Superior temporal gyrus (tissue), 1 donor: ENCODE results near the gene CNTD1.
"Not testable (repeated sequence)": the region's sequence is repeated elsewhere in the genome, so short reads cannot be mapped to it uniquely, and the experiment has no call there.

Source experiments
- DNase-seq: peaks from one replicate; pipeline ENCODE4 v3.0.0-alpha.2; 2016; ENCODE audit errors: extremely low spot score

CNTD1 gene, protein sequence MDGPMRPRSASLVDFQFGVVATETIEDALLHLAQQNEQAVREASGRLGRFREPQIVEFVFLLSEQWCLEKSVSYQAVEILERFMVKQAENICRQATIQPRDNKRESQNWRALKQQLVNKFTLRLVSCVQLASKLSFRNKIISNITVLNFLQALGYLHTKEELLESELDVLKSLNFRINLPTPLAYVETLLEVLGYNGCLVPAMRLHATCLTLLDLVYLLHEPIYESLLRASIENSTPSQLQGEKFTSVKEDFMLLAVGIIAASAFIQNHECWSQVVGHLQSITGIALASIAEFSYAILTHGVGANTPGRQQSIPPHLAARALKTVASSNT

GRCh38 chr17:42798383-42799380 is at the start of gene CNTD1, which contains the start of gene COA3:
TSS of gene CNTD1 (plus strand) at chr17:42798861. CDS start at chr17:42799068, 207 bp downstream.
TSS of gene COA3 (minus strand) at chr17:42798704. CDS start at chr17:42798681, 23 bp downstream.
- peak; percentile 86 for DNase-seq

GRCh38 chr17:42748908-42749798 is 49.5 kb upstream of the CNTD1 start:
- DNase-seq = peak; percentile 18

DNA sequence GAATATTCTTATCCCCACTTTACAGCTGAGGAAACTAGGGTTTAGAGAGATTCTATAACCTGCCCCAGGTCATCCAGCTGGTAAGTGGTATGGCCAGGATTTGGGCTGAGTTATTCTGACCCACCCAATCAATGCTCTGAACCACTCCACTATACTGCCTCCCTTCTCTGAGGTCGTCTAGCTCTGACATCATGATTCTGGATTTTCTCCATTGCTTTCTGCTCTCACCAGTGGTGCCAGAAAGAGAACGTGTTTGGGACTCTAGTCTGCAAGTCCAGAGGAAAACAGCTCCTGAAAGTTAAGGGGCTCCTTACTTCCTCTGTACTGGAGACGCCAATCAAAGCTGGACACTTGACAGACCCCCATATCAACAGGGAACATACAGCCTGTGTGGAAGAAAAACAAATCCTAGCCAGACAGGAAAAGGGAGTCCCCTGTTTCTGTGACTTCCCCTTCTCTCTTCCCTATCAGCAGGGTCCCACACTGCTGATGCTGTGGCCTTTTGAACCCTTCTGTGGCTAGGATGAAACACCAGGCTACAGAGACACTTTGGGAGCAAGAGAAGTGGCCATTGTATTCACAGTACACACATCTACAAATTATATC is 47.8 kb upstream of the CNTD1 start:
- DNase-seq = no peak

GRCh38 chr17:42751628-42752027 is 47.0 kb upstream of the CNTD1 start:
- DNase-seq = no peak

DNA sequence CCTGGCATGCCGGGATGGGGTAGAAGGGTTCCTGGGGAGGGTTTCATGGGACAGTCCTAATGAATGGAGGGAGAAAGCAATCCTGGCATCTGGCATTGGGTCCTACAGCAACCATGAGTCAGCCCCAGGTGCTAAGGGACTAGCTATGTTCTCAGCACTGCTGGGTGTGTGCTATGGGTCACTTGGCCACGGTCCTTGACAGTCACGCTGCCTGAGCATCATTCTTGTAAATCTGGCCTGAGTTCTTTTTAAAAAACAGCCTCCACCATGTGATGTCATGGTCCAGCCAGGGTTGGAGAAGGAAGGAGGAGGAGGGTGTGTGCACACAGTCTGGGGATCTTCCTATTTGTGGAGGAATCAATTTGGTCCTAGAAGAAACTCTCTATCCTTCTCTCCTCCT is 43.9 kb upstream of the CNTD1 start:
- no peak for DNase-seq

- no peak for DNase-seq
Measured at GRCh38 chr17:42759982-42760651, 38.5 kb upstream of the CNTD1 start.

DNA sequence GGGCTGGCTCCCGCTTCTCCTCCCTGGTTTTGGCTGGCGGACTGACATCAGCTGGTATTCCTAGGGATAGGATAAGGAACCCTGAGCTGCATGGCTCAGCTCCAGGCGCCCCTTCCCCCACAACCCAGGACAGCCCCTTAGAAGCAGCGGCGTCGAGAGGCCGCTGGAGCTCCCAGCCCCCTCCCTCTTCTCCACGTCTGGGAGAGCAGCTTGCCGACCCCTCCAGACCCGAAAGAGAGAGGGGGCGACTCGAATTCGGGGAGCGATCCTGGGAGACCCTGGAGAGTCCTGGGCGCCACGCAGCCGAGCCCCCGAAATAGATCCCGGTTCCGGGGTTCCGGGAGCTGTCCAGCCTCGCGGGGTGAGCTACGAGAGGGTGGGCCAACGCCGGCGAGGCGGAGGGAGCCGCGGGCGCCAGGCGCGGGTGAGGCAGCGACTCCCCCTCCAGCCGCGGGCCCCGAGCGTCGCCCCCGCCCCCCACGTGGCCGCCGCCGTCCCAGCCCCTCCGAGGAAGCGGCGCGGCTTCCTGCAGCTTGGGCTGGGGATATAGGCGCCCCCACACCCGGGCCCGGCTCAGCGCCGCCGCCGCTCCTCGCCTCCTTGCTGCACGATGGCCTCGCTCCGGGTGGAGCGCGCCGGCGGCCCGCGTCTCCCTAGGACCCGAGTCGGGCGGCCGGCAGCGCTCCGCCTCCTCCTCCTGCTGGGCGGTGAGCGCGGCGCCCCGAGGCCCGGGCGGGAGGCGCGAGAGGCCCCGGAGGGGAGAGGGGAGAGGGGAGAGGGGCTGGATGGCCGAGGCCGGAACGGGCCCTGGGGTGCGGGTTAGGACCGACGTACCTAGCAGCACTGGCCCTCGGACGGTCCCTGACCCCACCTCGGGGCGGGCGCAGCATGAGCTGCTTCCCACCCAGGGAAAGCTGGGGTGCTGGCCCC is 37.7 kb upstream of the CNTD1 start, which contains the start of gene RAMP2:
Gene RAMP2 (plus strand): TSS at position 576 of the 930 bp plus-strand sequence. CDS start 35 bp downstream, at position 611.
- DNase-seq = no peak

DNA sequence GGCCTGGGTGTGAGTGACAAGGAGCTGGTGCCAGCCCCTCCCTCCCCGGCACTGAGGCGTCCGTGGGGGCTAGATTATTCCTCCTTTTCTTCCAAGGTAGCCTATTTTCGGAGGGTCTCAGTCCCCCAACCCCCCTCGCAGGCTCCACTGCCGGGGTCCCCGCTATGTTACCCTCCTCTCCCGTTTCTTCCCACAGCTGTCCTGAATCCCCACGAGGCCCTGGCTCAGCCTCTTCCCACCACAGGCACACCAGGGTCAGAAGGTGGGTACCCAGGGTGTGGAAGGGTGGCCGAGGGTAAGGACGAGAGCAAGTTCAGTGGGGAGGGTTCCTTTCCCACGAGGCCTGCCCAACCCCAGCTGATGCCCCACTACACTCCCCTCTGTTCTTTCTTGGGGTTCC is 37.0 kb upstream of the CNTD1 start:
- DNase-seq = no peak

DNA sequence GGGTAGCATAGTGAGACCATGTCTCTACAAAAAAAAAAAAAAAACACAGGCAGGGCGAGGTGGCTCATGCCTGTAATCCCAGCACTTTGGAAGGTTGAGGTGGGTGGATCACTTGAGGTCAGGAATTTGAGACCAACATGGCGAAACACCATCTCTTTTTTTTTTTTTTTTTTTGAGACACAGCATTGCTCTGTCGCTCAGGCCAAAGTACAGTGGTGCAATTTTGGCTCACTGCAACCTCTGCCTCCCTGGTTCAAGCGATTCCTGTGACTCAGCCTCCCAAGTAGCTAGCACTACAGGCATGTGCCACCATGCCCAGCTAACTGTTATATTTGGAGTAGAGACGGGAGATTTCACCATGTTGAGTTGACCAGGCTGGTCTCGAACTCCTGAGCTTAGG is 32.5 kb upstream of the CNTD1 start:
- no peak for DNase-seq

- no peak for DNase-seq
Measured at GRCh38 chr17:42767512-42767911, 31.1 kb upstream of the CNTD1 start.

DNA sequence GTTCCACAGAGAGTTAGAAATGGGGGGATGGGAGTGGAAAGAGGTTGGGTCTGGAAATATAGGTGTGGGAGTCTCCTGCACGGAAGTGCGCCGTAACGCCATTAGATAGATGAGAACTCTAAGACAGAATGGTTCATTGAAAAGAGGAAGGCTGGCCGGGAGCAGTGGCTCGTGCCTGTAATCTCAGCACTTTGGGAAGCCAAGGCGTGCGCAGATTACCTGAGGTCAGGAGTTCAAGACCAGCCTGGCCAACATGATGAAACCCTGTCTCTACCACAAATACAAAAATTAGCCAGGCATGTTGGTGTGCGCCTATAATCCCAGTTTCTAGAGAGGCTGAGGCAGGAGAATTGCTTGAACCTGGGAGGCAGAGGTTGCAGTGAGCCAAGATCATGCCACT is 30.7 kb upstream of the CNTD1 start:
- not testable (repeated sequence) for DNase-seq

DNA sequence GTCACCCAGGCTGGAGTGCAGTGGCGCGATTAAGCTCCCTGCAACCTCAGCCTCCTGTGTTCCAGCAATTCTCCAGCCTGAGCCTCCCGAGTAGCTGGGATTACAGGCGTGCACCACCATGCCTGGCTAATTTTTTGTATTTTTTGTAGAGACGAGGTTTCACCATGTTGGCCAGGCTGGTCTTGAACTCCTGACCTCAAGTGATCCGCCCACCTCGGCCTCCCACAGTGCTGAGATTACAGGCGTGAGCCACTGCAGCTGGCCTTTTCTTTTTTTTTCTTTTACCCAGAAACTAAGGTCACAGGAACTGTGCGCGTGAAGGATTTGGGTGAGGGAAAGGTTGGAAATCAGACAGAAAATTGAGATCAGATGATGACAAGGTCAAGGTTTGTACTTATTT is 28.7 kb upstream of the CNTD1 start:
- DNase-seq = not testable (repeated sequence)

- no peak for DNase-seq
Measured at GRCh38 chr17:42772945-42773289, 25.7 kb upstream of the CNTD1 start.

- DNase-seq = peak; percentile 94
Measured at GRCh38 chr17:42773290-42774035, 25.2 kb upstream of the CNTD1 start, which contains the start of gene VPS25. TSS of gene VPS25 (plus strand) at chr17:42773449. CDS start at chr17:42773476, 27 bp downstream.

DNA sequence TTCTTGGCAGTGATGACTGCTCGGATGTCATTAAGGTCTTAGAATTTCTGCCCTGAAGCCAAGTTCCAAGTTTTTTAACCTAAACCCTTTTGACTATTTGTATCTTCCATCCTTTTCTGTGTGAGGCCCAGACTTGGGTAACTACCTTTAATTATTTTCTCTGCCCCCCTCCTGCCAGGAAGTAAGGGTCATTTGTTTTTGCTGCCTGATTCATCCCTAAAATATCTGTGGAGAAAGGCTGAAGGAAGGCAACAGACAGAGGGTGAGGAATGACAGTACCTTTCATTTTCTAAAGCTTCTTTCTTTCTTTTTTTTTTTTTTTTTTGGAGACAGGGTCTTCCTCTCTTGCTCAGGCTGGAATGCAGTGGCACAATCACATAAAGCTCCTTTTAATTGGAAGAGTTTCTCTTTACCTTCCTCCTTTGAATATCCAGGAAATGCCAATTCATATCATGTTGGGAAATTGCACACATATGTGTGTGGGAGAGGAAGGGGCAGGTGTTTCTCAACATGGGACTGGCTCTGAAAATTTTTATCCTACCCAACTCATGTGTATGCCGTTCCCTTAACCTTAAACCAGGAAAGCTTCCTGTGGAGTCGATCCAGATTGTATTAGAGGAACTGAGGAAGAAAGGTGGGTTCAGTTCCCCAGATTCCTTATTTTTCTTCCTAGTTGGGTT is 24.5 kb upstream of the CNTD1 start:
- DNase-seq = no peak

GRCh38 chr17:42775534-42776098 is 23.0 kb upstream of the CNTD1 start:
- no peak for DNase-seq

- no peak for DNase-seq
Measured at GRCh38 chr17:42778570-42778969, 20.1 kb upstream of the CNTD1 start.
